CD4-positive, alpha-beta memory T cell (primary cell): Measurements from ENCODE around the gene GH1. TPM values are rescaled to one million over a fixed set of nuclear protein-coding genes. Genes with fewer than 3 reads are reported as not detected.
"Not testable (repeated sequence)": the region's sequence is repeated elsewhere in the genome, so short reads cannot be mapped to it uniquely, and the experiment has no call there.

Experiments
- CTCF ChIA-PET: fragments of 350-600 bp; sonication (Branson Sonifier 250); formaldehyde crosslinking; loops from one replicate; lab custom pipeline; 2021; ENCODE audit warnings: inconsistent platforms; ENCODE audit not compliant: partially characterized antibody; lab: Charles Lee
- POLR2A ChIA-PET: fragments of 350-600 bp; sonication (Branson Sonifier 250); formaldehyde crosslinking; loops from one replicate; lab custom pipeline; 2021; ENCODE audit not compliant: partially characterized antibody; lab: Charles Lee
- DNase-seq, 5 donors: peaks; one replicate each; pipeline versions ENCODE4 v3.0.0 to v3.0.0-alpha.2; 2020 to 2022; ENCODE audit warnings: mixed read lengths in 1 of 5
- H3K27ac ChIP-seq: one replicate; pipeline ENCODE4 v1.7.0; 2013; ENCODE audit warnings: low read depth, low read length
- H3K27me3 ChIP-seq: 2 replicates; pipeline ENCODE4 v1.7.0; 2013; ENCODE audit warnings: mild to moderate bottlenecking, low read length, moderate library complexity; ENCODE audit not compliant: insufficient read depth
- H3K36me3 ChIP-seq: 2 replicates; pipeline ENCODE4 v1.7.0; 2013; ENCODE audit warnings: mild to moderate bottlenecking, low read length, moderate library complexity; ENCODE audit not compliant: insufficient read depth
- H3K4me1 ChIP-seq: 2 replicates; pipeline ENCODE4 v1.7.0; 2013; ENCODE audit warnings: mild to moderate bottlenecking, low read length, moderate library complexity; ENCODE audit not compliant: insufficient read depth
- H3K4me3 ChIP-seq, 2 donors: one replicate each; pipeline ENCODE4 v1.7.0; 2013; ENCODE audit warnings: low read length in 2 of 2, mild to moderate bottlenecking in 1 of 2
- H3K9me3 ChIP-seq, 2 donors: one replicate each; pipeline ENCODE4 v1.7.0; 2013; ENCODE audit warnings: low read length in 2 of 2, control low read depth in 1 of 2; ENCODE audit not compliant: control insufficient read depth in 1 of 2
- H3K27ac Mint-ChIP-seq, 7 donors: one replicate each; pipeline ENCODE4 v1.8.0; 2020 to 2021; ENCODE audit warnings: mixed read lengths in 7 of 7, mild to moderate bottlenecking in 6 of 7, inconsistent platforms in 3 of 7, moderate library complexity in 3 of 7
- H3K27me3 Mint-ChIP-seq, 2 donors: one replicate each; pipeline ENCODE4 v1.8.0; 2020 to 2021; ENCODE audit warnings: mixed read lengths in 2 of 2
- H3K36me3 Mint-ChIP-seq, 2 donors: one replicate each; pipeline ENCODE4 v1.8.0; 2020 to 2021; ENCODE audit warnings: mixed read lengths in 2 of 2, inconsistent platforms in 1 of 2, mild to moderate bottlenecking in 1 of 2
- H3K4me1 Mint-ChIP-seq, 4 donors: one replicate each; pipeline ENCODE4 v1.8.0; 2020 to 2021; ENCODE audit warnings: mixed read lengths in 4 of 4, mild to moderate bottlenecking in 1 of 4
- H3K4me3 Mint-ChIP-seq, 8 donors: one replicate each; pipeline ENCODE4 v1.8.0; 2020 to 2021; ENCODE audit warnings: mixed read lengths in 8 of 8, mild to moderate bottlenecking in 7 of 8, moderate library complexity in 6 of 8, inconsistent platforms in 3 of 8
- H3K9me3 Mint-ChIP-seq, 8 donors: one replicate each; pipeline ENCODE4 v1.8.0; 2020 to 2021; ENCODE audit warnings: mixed read lengths in 8 of 8, mild to moderate bottlenecking in 5 of 8, inconsistent platforms in 3 of 8, moderate library complexity in 1 of 8
- intact Hi-C: fragments of 100-400 bp; cut with micrococcal nuclease; formaldehyde crosslinking; loops from one replicate; pipeline ENCODE4 v1.15.1; 2023
- polyA plus RNA-seq, 2 donors: library from polyadenylated mRNA; unstranded; fragments of 300-500 nt; fragmentation: Illumina TruSeq; gene quantifications; one replicate each; pipeline ENCODE4 v1.2.3, GENCODE V29; 2021
- total RNA-seq, 2 experiments: library from RNA; stranded (reverse); gene quantifications; one replicate each; pipeline ENCODE4 v1.2.3, GENCODE V29; 2021

Gene GH1
- total and polyA plus RNA-seq, 4 experiments from 2014 or later, result not detected

GRCh38 chr17:63915753-63916152 lies 2.9 kb downstream of the GH1 start:
- POLR2A ChIA-PET, result not testable (repeated sequence)

GRCh38 chr17:63914471-63914870 lies 4.2 kb downstream of the GH1 start:
- H3K9me3 ChIP-seq, result no peaks in the 10 kb centered on the region
- Mint-ChIP-seq H3K36me3 (no peaks in the 10 kb centered on the region), H3K4me1 (peaks cover 5 to 7% (median 6%) of the 10 kb centered on the region in 4 donors), H3K4me3 (no peak overlapping the region), H3K9me3 (no peaks in the 10 kb centered on the region), H3K27me3 (peaks cover 0 to 2% of the 10 kb centered on the region in 2 donors), H3K27ac (peak overlapping the region in 1 of 7 donors; percentile 60)
- no peaks in the 10 kb centered on the region for H3K27me3 ChIP-seq
- no peak overlapping the region for H3K27ac ChIP-seq
- H3K36me3 ChIP-seq, result no peaks in the 10 kb centered on the region
- DNase-seq, result no peak
- H3K4me1 ChIP-seq, result peaks cover 6% of the 10 kb centered on the region
- no peak overlapping the region for H3K4me3 ChIP-seq
- intact Hi-C loops, result no loop called here
- POLR2A ChIA-PET, result no interaction called here
- CTCF ChIA-PET, result interaction anchor here (1.9 to 14.7 kb wide), 3 partner anchors 32 to 220 kb away, joined by 8 to 351 read pairs (median 61); partner anchors contain the start of gene ICAM2

More at GRCh38 chr17:63915753-63916152, 2.9 kb downstream of the GH1 start:
- H3K9me3 Mint-ChIP-seq, H3K4me1 ChIP-seq, H3K27ac Mint-ChIP-seq, DNase-seq, H3K27ac ChIP-seq, H3K36me3 ChIP-seq, H3K36me3 Mint-ChIP-seq, H3K27me3 ChIP-seq, H3K27me3 Mint-ChIP-seq, H3K4me3 Mint-ChIP-seq, H3K9me3 ChIP-seq, H3K4me1 Mint-ChIP-seq, H3K4me3 ChIP-seq: not testable (repeated sequence)
- CTCF ChIA-PET, result interaction anchor here (1.4 to 14.7 kb wide), 6 partner anchors 17 to 216 kb away, joined by 4 to 351 read pairs (median 64); partner anchors contain the start of genes ERN1 and ICAM2
- intact Hi-C loops, result loop anchor here (5.0 kb wide), 1 partner anchor 367 kb away; no protein-coding TSS in a partner anchor

- DNase-seq, result peak; percentile 48 to 63 (median 52)
- ChIA-PET CTCF (interaction anchor here (0.9 to 14.7 kb wide), 24 partner anchors 8 to 236 kb away, joined by 3 to 351 read pairs (median 4); partner anchors contain the start of gene ICAM2), POLR2A (interaction anchor here (1.0 to 2.2 kb wide), 3 partner anchors 114 to 234 kb away, joined by 3 to 6 read pairs (median 6); no protein-coding TSS in a partner anchor)
- Mint-ChIP-seq H3K4me1 (peaks cover 0 to 2% (median 0%) of the 10 kb centered on the region in 4 donors), H3K36me3 (no peaks in the 10 kb centered on the region), H3K27ac (peak overlapping the region in 1 of 7 donors; percentile 87), H3K9me3 (no peaks in the 10 kb centered on the region), H3K4me3 (no peak overlapping the region), H3K27me3 (peaks cover 0 to 2% of the 10 kb centered on the region in 2 donors)
- Histone ChIP-seq H3K9me3 (no peaks in the 10 kb centered on the region), H3K27me3 (no peaks in the 10 kb centered on the region), H3K4me1 (no peaks in the 10 kb centered on the region), H3K27ac (no peak overlapping the region), H3K4me3 (no peak overlapping the region), H3K36me3 (no peaks in the 10 kb centered on the region)
- intact Hi-C loops, result loop anchor here (1.0 kb wide), 1 partner anchor 114 kb away; no protein-coding TSS in a partner anchor
Measured at GRCh38 chr17:63911657-63912100, 7.0 kb downstream of the GH1 start.

- CTCF ChIA-PET, result interaction anchor here (0.7 to 14.7 kb wide), 24 partner anchors 8 to 237 kb away, joined by 3 to 351 read pairs (median 4); partner anchors contain the start of gene ICAM2
- no peak within 1 kb of the TSS for H3K4me3 ChIP-seq
- POLR2A ChIA-PET, result interaction anchor here (1.0 to 2.2 kb wide), 3 partner anchors 115 to 235 kb away, joined by 3 to 6 read pairs (median 6); no protein-coding TSS in a partner anchor
- H3K27me3 ChIP-seq, result no peaks in the 10 kb centered on the region
- Mint-ChIP-seq H3K4me1 (peaks cover 0 to 2% (median 0%) of the 10 kb centered on the region in 4 donors), H3K4me3 (no peak within 1 kb of the TSS), H3K36me3 (no peaks in the 10 kb centered on the region), H3K9me3 (no peaks in the 10 kb centered on the region), H3K27ac (peak within 1 kb of the TSS in 1 of 7 donors; percentile 87), H3K27me3 (peaks cover 0 to 2% of the 10 kb centered on the region in 2 donors)
- no peak for DNase-seq
- no peaks in the 10 kb centered on the region for H3K4me1 ChIP-seq
- no peaks in the 10 kb centered on the region for H3K36me3 ChIP-seq
- intact Hi-C loops, result loop anchor here (1.0 kb wide), 1 partner anchor 114 kb away; no protein-coding TSS in a partner anchor
- H3K9me3 ChIP-seq, result no peaks in the 10 kb centered on the region
- no peak within 1 kb of the TSS for H3K27ac ChIP-seq
Measured at GRCh38 chr17:63911041-63911635, 7.5 kb downstream of the GH1 start, which contains the start of gene CSHL1. Gene CSHL1, minus strand, starts transcription at chr17:63911258. Its CDS starts 62 bp downstream, at chr17:63911196.

- ChIA-PET CTCF (interaction anchor here (0.6 to 14.7 kb wide), 12 partner anchors 14 to 224 kb away, joined by 3 to 351 read pairs (median 6); partner anchors contain the start of genes CD79B and ICAM2), POLR2A (no interaction called here)
- no peak for DNase-seq
- Histone ChIP-seq H3K4me3 (no peak overlapping the region), H3K27me3 (no peaks in the 10 kb centered on the region), H3K4me1 (no peaks in the 10 kb centered on the region), H3K27ac (no peak overlapping the region), H3K36me3 (no peaks in the 10 kb centered on the region), H3K9me3 (no peaks in the 10 kb centered on the region)
- intact Hi-C loops, result no loop called here
- Mint-ChIP-seq H3K9me3 (no peaks in the 10 kb centered on the region), H3K4me1 (peaks cover 0 to 2% (median 0%) of the 10 kb centered on the region in 4 donors), H3K27me3 (no peaks in the 10 kb centered on the region), H3K36me3 (no peaks in the 10 kb centered on the region), H3K27ac (no peak overlapping the region), H3K4me3 (no peak overlapping the region)
Measured at GRCh38 chr17:63910096-63910495, 8.5 kb downstream of the GH1 start.

GRCh38 chr17:63909586-63909985 lies 9.1 kb downstream of the GH1 start:
- H3K9me3 Mint-ChIP-seq, H3K27ac Mint-ChIP-seq, H3K4me1 Mint-ChIP-seq, H3K27me3 Mint-ChIP-seq, H3K4me3 ChIP-seq, intact Hi-C loops, H3K27ac ChIP-seq, H3K9me3 ChIP-seq, H3K36me3 ChIP-seq, DNase-seq, H3K4me1 ChIP-seq, H3K36me3 Mint-ChIP-seq, H3K27me3 ChIP-seq, H3K4me3 Mint-ChIP-seq: not testable (repeated sequence)
- ChIA-PET CTCF (interaction anchor here (2.7 to 14.7 kb wide), 2 partner anchors 81 to 115 kb away, joined by 10 to 351 read pairs; partner anchors contain the start of gene ICAM2), POLR2A (interaction anchor here (0.7 kb wide), 1 partner anchor 84 kb away, joined by 3 read pairs; no protein-coding TSS in a partner anchor)

- H3K27me3 Mint-ChIP-seq, H3K27ac ChIP-seq, H3K9me3 ChIP-seq, H3K27me3 ChIP-seq, H3K4me1 Mint-ChIP-seq, POLR2A ChIA-PET, intact Hi-C loops, H3K27ac Mint-ChIP-seq, DNase-seq, H3K4me3 ChIP-seq, H3K9me3 Mint-ChIP-seq, H3K36me3 ChIP-seq, H3K36me3 Mint-ChIP-seq, H3K4me1 ChIP-seq, H3K4me3 Mint-ChIP-seq: not testable (repeated sequence)
- CTCF ChIA-PET, result interaction anchor here (1.2 to 1.6 kb wide), 6 partner anchors 12 to 227 kb away, joined by 3 to 7 read pairs (median 4); no protein-coding TSS in a partner anchor
Measured at GRCh38 chr17:63907161-63907778, 11.4 kb downstream of the GH1 start.
